ENCODE measurements around the gene TMTC1.

GRCh38 chr12:29762637-29763300 lies 21.0 kb downstream of the TMTC1 start:
- no peak for TF ChIP-seq CTCF (optimal IDR thresholded peaks at IDR 0.05 in 1 of 3, IDR thresholded peaks at IDR 0.05 in 1 of 3, conservative IDR thresholded peaks at IDR 0.05 in 1 of 3; ENCODE audit: extremely low read depth in 1 of 3, insufficient read depth in 2 of 3, low read length in 3 of 3)
- no peak for TF ChIP-seq EZH2 (IDR thresholded peaks at IDR 0.05; ENCODE audit: low read length)
